Kidney epithelial cell (primary cell): ENCODE results near the gene CHD1L. TPM values are rescaled to one million over a fixed set of nuclear protein-coding genes. Genes with fewer than 3 reads are reported as not detected.
"Not testable (repeated sequence)": the region's sequence is repeated elsewhere in the genome, so short reads cannot be mapped to it uniquely, and the experiment has no call there.

Experiments used
- DNase-seq: peaks from one replicate; pipeline ENCODE4 v3.0.0-alpha.2; 2010; ENCODE audit warnings: low read depth
- H3K27me3 ChIP-seq: 2 replicates; pipeline ENCODE4 v1.6.0; 2011; ENCODE audit warnings: low read length; ENCODE audit not compliant: control insufficient read depth, insufficient read depth
- H3K36me3 ChIP-seq: 2 replicates; pipeline ENCODE4 v1.5.1; 2011; ENCODE audit warnings: low read length; ENCODE audit not compliant: control insufficient read depth, insufficient read depth
- H3K4me3 ChIP-seq: 2 replicates; pipeline ENCODE4 v1.5.1; 2011; ENCODE audit warnings: low read depth, mild to moderate bottlenecking, control low read depth, low read length
- CTCF ChIP-seq: IDR thresholded peaks from 2 replicates; pipeline ENCODE4 v1.5.1; 2011; ENCODE audit warnings: mild to moderate bottlenecking, moderate library complexity, low read length, control low read depth, inconsistent platforms; ENCODE audit not compliant: insufficient read depth, poor library complexity, severe bottlenecking
- total RNA-seq: library from RNA; depleted of rRNA; stranded (reverse); fragments of >200 nt; gene quantifications from 2 replicates; pipeline ENCODE4 v1.2.3, GENCODE V29; 2015

CHD1L gene
- total RNA-seq, 1 donor from 2014 or later: 35.7 TPM

GRCh38 chr1:147236448-147236847 is 6.0 kb upstream of the CHD1L start:
- Histone ChIP-seq H3K4me3 (no peak overlapping the region), H3K27me3 (no peaks in the 10 kb centered on the region), H3K36me3 (no peaks in the 10 kb centered on the region)
- no peak for DNase-seq
- no peak for TF ChIP-seq CTCF

DNA sequence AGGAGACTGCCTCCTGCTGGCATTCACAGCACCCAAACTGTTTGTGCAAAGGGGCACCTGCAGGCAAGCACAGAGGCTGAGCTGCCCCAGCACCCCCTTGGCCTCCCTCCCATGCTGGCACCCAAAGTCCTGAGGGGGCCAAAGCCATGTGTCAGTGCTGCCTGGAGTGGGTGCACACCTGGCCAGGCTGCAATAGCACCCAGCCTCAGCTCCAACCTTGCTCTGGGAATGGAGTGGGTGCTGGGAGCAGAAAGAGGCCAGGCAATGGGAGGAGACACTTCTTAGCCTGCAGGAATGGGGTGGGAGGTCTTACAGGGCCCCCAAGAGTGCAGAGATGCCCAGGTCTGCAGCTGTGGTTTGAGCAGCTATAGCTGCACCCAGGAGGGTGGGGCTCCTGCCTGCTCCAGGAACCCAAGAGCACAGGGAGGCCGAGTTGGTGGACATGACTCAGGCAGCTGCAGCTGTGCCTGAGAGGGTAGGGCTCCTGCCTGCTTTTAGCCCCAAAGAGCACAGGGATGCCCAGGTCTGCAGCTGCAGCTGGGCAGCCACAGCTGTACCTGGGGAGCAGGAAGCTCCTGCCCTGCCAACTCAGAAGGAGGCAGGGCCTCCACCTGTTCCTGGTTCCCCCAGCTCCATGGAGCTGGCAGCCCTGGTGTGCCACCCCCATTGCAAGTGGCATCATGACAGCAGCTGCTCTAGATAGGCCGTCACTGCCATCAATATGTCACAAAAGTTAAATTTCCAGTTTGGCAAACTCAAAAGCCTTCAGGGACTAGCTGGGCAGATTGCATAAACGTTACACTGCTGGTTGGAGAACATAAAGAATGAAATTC is 5.3 kb upstream of the CHD1L start:
- no peak for DNase-seq
- Histone ChIP-seq H3K36me3 (no peaks in the 10 kb centered on the region), H3K4me3 (no peak overlapping the region), H3K27me3 (no peaks in the 10 kb centered on the region)
- TF ChIP-seq CTCF: no peak

DNA sequence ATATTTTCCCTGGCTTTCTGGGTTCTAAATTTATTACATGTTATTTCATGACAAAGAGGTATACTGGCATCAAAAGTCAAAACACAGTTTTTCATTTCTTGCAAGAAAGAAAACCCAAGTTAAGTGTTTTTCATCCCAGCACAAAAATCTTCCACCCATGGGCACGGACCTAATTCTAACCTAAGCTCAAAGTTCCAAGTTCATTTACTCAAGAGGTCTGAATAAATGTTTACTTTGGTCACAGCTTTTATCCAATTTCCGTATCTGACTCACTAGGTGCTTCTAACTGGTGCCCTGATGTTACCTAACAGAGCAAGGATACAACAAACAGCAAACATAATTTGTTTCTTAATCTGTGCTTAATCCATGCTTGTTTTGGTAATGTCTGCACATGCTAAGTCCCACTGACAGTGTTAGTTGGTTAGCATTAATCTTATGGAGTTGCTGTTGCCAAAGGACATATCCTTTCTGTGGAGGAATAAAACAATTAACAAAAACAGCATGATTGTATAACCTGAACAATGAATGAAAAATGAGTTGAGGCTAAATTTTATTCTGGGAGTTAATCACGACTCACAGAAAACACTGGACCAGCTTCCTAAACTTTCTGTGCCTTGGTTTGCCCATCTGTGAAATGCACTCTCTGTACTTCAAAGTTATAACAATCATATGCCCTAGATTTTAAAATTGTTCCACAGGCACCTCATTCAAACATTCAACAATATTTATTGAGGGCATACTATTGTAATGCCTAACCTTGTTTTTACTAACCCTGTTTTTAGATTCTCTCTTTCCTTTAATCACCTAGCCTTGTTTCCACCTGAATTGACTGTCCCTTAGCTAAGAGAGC is 4.2 kb upstream of the CHD1L start:
- TF ChIP-seq CTCF: no peak
- Histone ChIP-seq H3K36me3 (no peaks in the 10 kb centered on the region), H3K27me3 (no peaks in the 10 kb centered on the region), H3K4me3 (no peak overlapping the region)
- no peak for DNase-seq

- H3K27me3 ChIP-seq: no peaks in the 10 kb centered on the region
- TF ChIP-seq CTCF: no peak
- no peak overlapping the region for H3K4me3 ChIP-seq
- H3K36me3 ChIP-seq: no peaks in the 10 kb centered on the region
- DNase-seq: no peak
Measured at GRCh38 chr1:147238925-147239820, 3.3 kb upstream of the CHD1L start.

DNA sequence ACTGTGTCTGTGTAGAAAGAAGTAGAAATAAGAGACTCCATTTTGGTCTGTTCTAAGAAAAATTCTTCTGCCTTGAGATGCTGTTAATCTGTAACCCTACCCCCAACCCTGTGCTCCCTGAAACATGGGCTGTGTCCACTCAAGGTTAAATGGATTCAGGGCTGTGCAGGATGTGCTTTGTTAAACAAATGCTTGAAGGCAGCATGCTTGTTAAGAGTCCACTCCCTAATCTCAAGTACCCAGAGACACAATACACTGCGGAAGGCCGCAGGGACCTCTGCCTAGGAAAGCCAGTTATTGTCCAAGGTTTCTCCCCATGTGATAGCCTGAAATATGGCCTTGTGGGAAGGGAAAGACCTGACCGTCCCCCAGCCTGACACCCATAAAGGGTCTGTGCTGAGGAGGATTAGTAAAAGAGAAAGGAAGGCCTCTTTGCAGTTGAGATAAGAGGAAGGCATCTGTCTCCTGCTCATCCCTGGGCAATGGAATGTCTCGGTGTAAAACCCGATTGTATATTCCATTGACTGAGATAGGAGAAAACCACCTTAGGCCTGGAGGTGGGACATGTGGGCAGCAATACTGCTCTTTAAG is 2.3 kb upstream of the CHD1L start:
- not testable (repeated sequence) for H3K36me3 ChIP-seq, H3K4me3 ChIP-seq, H3K27me3 ChIP-seq, DNase-seq
